Endothelial cell of umbilical vein (primary cell): Measurements from ENCODE around the gene RAB11FIP3. TPM values are rescaled to one million over a fixed set of nuclear protein-coding genes. Genes with fewer than 3 reads are reported as not detected.

Experiments used
- BruUV-seq: library from RNA; stranded (reverse); fragments of 400-500 nt; replicated peaks from 2 replicates; lab custom pipeline; 2021; lab: Mats Ljungman, UMichigan
- CTCF ChIA-PET: fragments of 300-600, 350-600 bp; sonication (Branson Sonifier 250); formaldehyde crosslinking; loops from one replicate; lab custom pipeline; 2021; ENCODE audit warnings: antibody characterized with exemption, inconsistent platforms; lab: Charles Lee
- POLR2A ChIA-PET: fragments of 300-600, 350-600 bp; sonication (Branson Sonifier 250); formaldehyde crosslinking; loops from one replicate; lab custom pipeline; 2021; ENCODE audit warnings: antibody characterized with exemption, inconsistent platforms; lab: Charles Lee
- DNase-seq: peaks from one replicate; pipeline ENCODE4 v3.0.0-alpha.2; 2011; ENCODE audit warnings: low read depth, low spot score
- FAIRE-seq: peaks from 2 replicates; lab custom pipeline; 2011; peaks lifted over from hg19 to GRCh38; lab: Jason Lieb, UNC
- H2AFZ ChIP-seq: 2 replicates; pipeline ENCODE4 v1.6.0; 2012; ENCODE audit warnings: low read depth, low read length, control low read depth, inconsistent platforms
- H3K27ac ChIP-seq: 2 replicates; pipeline ENCODE4 v1.5.1; 2011; ENCODE audit warnings: low read depth, mild to moderate bottlenecking, control low read depth, low read length, moderate library complexity; ENCODE audit not compliant: insufficient read depth
- H3K27me3 ChIP-seq, 2 experiments: 2 replicates each; pipeline versions ENCODE4 v1.6.0 to v1.6.1; 2011; ENCODE audit warnings: low read length in 2 of 2, mixed read lengths in 1 of 2; ENCODE audit not compliant: control insufficient read depth in 2 of 2, insufficient read depth in 2 of 2
- H3K36me3 ChIP-seq, 2 experiments: 2 replicates in 1 of 2; 3 replicates in 1 of 2; pipeline ENCODE4 v1.5.1; 2011; ENCODE audit warnings: low read length in 2 of 2, mild to moderate bottlenecking in 1 of 2, moderate library complexity in 1 of 2; ENCODE audit not compliant: control insufficient read depth in 2 of 2, insufficient read depth in 2 of 2; ENCODE audit errors: extremely low read depth in 1 of 2
- H3K4me1 ChIP-seq: 3 replicates; pipeline ENCODE4 v1.5.1; 2011; ENCODE audit warnings: mild to moderate bottlenecking, low read length; ENCODE audit not compliant: control insufficient read depth, insufficient read depth; ENCODE audit errors: extremely low read depth
- H3K4me2 ChIP-seq: 2 replicates; pipeline ENCODE4 v1.6.1; 2011; ENCODE audit warnings: low read length, control low read depth, mixed read lengths; ENCODE audit not compliant: insufficient read depth
- H3K4me3 ChIP-seq, 3 experiments: fragments of 200-600 bp in 1 of 3; sonication (generic), shearing (Covaris generic) in 1 of 3; replicated peaks in 1 of 3; 2 replicates each; pipeline ENCODE4 v1.5.1; 2011 to 2016; ENCODE audit warnings: control low read depth in 3 of 3, low read length in 3 of 3, mild to moderate bottlenecking in 2 of 3, inconsistent platforms in 1 of 3, low read depth in 1 of 3, moderate library complexity in 1 of 3; ENCODE audit not compliant: insufficient read depth in 1 of 3
- H3K79me2 ChIP-seq: 2 replicates; pipeline ENCODE4 v1.6.0; 2012; ENCODE audit warnings: low read length, inconsistent platforms; ENCODE audit not compliant: control insufficient read depth, insufficient read depth
- H3K9ac ChIP-seq: replicated peaks from 2 replicates; pipeline ENCODE3; 2011; ENCODE audit warnings: low read length, control low read depth; ENCODE audit not compliant: insufficient read depth; ENCODE audit errors: extremely low read depth
- H3K9me1 ChIP-seq: replicated peaks from 3 replicates; pipeline ENCODE4 v1.6.0; 2011; ENCODE audit warnings: mild to moderate bottlenecking, low read length; ENCODE audit not compliant: control insufficient read depth, insufficient read depth; ENCODE audit errors: extremely low read depth
- H3K9me3 ChIP-seq: replicated peaks from 2 replicates; pipeline ENCODE4 v1.5.1; 2012; ENCODE audit warnings: low read length, inconsistent platforms; ENCODE audit not compliant: control insufficient read depth, insufficient read depth
- H4K20me1 ChIP-seq: replicated peaks from 2 replicates; pipeline ENCODE3; 2011; ENCODE audit warnings: mild to moderate bottlenecking, low read length; ENCODE audit not compliant: control insufficient read depth, insufficient read depth; ENCODE audit errors: extremely low read depth
- EZH2 ChIP-seq: IDR thresholded peaks from 2 replicates; pipeline ENCODE4 v1.6.1; 2012; ENCODE audit warnings: borderline replicate concordance, low read depth, mild to moderate bottlenecking, moderate library complexity, low read length, inconsistent platforms; ENCODE audit not compliant: severe bottlenecking
- FOS ChIP-seq: IDR thresholded peaks from 2 replicates; pipeline ENCODE4 v1.6.1; 2011; ENCODE audit warnings: mild to moderate bottlenecking, low read length, moderate library complexity, borderline replicate concordance; ENCODE audit not compliant: insufficient read depth
- GATA2 ChIP-seq: IDR thresholded peaks from 2 replicates; pipeline ENCODE4 v1.7.0; 2011; ENCODE audit warnings: low read depth, mild to moderate bottlenecking, moderate library complexity, mixed read lengths, low read length; ENCODE audit not compliant: insufficient read length, insufficient read depth
- JUN ChIP-seq: IDR thresholded peaks from 2 replicates; pipeline ENCODE4 v1.6.1; 2011; ENCODE audit warnings: borderline replicate concordance, low read depth; ENCODE audit not compliant: insufficient read length, insufficient read depth
- MAX ChIP-seq: IDR thresholded peaks from 2 replicates; pipeline ENCODE4 v1.6.1; 2011; ENCODE audit not compliant: insufficient read depth, insufficient read length
- MYC ChIP-seq: IDR thresholded peaks from one replicate; pipeline ENCODE4 v1.6.1; 2011; ENCODE audit warnings: mild to moderate bottlenecking, low read depth, low read length
- POLR2A ChIP-seq: IDR thresholded peaks from 2 replicates; pipeline ENCODE4 v1.6.1; 2012; ENCODE audit warnings: low read depth, mild to moderate bottlenecking, control low read depth, low read length
- POLR2AphosphoS5 ChIP-seq: IDR thresholded peaks from 2 replicates; pipeline ENCODE4 v1.6.1; 2012; ENCODE audit warnings: low read depth, mild to moderate bottlenecking, control low read depth, low read length, moderate library complexity; ENCODE audit not compliant: insufficient read depth
- dilution Hi-C: fragments of 300-500 bp; cut with MboI; formaldehyde crosslinking; loops from one replicate; pipeline ENCODE4 v1.15.0; 2019; ENCODE audit warnings: low sequenced_read_pairs; ENCODE audit not compliant: extremely low pct_ligation_motif_present
- intact Hi-C: fragments of 100-400 bp; cut with micrococcal nuclease; formaldehyde crosslinking; loops from one replicate; pipeline ENCODE4 v1.10.0; 2022
- polyA plus RNA-seq, 4 experiments: library from polyadenylated mRNA; depleted of rRNA in 3 of 4; stranded (reverse) in 3 of 4; unstranded in 1 of 4; fragments of >200 nt; gene quantifications; 2 replicates each; pipeline versions ENCODE4 v1.2.1 to v1.2.3, GENCODE V29; 2011 to 2012; ENCODE audit warnings: missing spikeins in 1 of 4
- total RNA-seq: library from RNA; stranded (reverse); gene quantifications from 2 replicates; pipeline ENCODE4 v1.2.3, GENCODE V29; 2021
- TF ChIP-seq, protein P1 (sequence below), 2 donors: IDR thresholded peaks; 1 replicate in 1 of 2; 2 replicates in 1 of 2; pipeline ENCODE4 v1.5.1; 2011; ENCODE audit warnings: low read length in 2 of 2, mild to moderate bottlenecking in 2 of 2, moderate library complexity in 2 of 2, control low read depth in 1 of 2, inconsistent platforms in 1 of 2, low read depth in 1 of 2; ENCODE audit not compliant: insufficient read depth in 1 of 2; ENCODE audit errors: extremely low read depth in 1 of 2

Gene RAB11FIP3
- total and polyA plus RNA-seq, 2 donors (not counting 3 experiments of a cell fraction or from before 2014, with no cell fraction given): 20.5 to 75.9 TPM

- H3K9ac ChIP-seq: no peak overlapping the region
- no peaks in the 10 kb centered on the region for H3K27me3 ChIP-seq
- DNase-seq (no peak), FAIRE-seq (no peak)
- H3K9me1 ChIP-seq: no peaks in the 10 kb centered on the region
- intact Hi-C loops: no loop called here
- H4K20me1 ChIP-seq: no peaks in the 10 kb centered on the region
- ChIA-PET CTCF (interaction anchor here (1.8 kb wide), 1 partner anchor 44 kb away, joined by 5 read pairs; no protein-coding TSS in a partner anchor), POLR2A (no interaction called here)
- no peaks in the 10 kb centered on the region for H3K9me3 ChIP-seq
- H3K79me2 ChIP-seq: peaks cover 59% of the 10 kb centered on the region
- no TSS peak for BruUV-seq
- no peak overlapping the region for H2AFZ ChIP-seq
- TF ChIP-seq EZH2 (no peak), MYC (no peak), JUN (no peak), FOS (no peak), POLR2AphosphoS5 (no peak), GATA2 (no peak), POLR2A (no peak), MAX (no peak)
- TF ChIP-seq, protein P1, sequence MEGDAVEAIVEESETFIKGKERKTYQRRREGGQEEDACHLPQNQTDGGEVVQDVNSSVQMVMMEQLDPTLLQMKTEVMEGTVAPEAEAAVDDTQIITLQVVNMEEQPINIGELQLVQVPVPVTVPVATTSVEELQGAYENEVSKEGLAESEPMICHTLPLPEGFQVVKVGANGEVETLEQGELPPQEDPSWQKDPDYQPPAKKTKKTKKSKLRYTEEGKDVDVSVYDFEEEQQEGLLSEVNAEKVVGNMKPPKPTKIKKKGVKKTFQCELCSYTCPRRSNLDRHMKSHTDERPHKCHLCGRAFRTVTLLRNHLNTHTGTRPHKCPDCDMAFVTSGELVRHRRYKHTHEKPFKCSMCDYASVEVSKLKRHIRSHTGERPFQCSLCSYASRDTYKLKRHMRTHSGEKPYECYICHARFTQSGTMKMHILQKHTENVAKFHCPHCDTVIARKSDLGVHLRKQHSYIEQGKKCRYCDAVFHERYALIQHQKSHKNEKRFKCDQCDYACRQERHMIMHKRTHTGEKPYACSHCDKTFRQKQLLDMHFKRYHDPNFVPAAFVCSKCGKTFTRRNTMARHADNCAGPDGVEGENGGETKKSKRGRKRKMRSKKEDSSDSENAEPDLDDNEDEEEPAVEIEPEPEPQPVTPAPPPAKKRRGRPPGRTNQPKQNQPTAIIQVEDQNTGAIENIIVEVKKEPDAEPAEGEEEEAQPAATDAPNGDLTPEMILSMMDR (IDR thresholded peaks at IDR 0.05; ENCODE audit: extremely low read depth in 1 of 2, insufficient read depth in 1 of 2, low read depth in 1 of 2, low read length in 2 of 2): no peak
- H3K4me2 ChIP-seq: no peak overlapping the region
- H3K4me3 ChIP-seq: no peak overlapping the region
- dilution Hi-C loops: no loop called here
- no peak overlapping the region for H3K27ac ChIP-seq
- no peaks in the 10 kb centered on the region for H3K36me3 ChIP-seq
- H3K4me1 ChIP-seq: no peaks in the 10 kb centered on the region
Measured at GRCh38 chr16:442976-443375, 17.5 kb downstream of the RAB11FIP3 start.
